ENCODE results near the gene MACROD2.

Gene MACROD2

GRCh38 chr20:14470231-14470899 lies 475.0 kb downstream of the MACROD2 start:
- no peak for DNase-seq (ENCODE audit: low spot score)

GRCh38 chr20:14470977-14471661 lies 475.8 kb downstream of the MACROD2 start:
- no peak for DNase-seq (ENCODE audit: low spot score)

GRCh38 chr20:14477125-14477524 lies 481.8 kb downstream of the MACROD2 start:
- DNase-seq (ENCODE audit: low spot score): no peak

- no peak for DNase-seq (ENCODE audit: low spot score)
These were observed 482.8 kb downstream of the MACROD2 start for GRCh38 chr20:14478126-14478525.

DNA sequence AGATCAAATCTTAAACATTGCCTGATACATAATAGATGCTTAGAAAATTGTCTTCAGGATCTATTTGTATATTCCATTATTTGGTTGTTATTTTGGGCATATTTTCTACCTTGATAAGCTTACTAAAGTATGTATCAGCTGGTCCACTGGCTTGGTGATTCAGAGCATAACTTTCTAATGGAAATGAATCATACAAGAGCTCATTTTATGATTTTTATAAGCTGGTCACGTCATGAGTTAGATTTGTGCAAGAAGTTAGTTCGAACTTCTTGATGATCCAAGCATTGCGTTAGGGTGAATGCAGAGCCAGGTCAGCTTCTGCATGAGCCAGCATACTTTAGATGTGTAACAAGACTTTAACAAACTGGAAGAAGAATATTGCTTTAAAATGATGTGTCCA lies 486.5 kb downstream of the MACROD2 start:
- no peak for DNase-seq (ENCODE audit: low spot score)

GRCh38 chr20:14488212-14488611 lies 492.9 kb downstream of the MACROD2 start:
- no peak for DNase-seq (ENCODE audit: low spot score)

GRCh38 chr20:14488756-14489479 lies 493.6 kb downstream of the MACROD2 start:
- DNase-seq (ENCODE audit: low spot score): no peak

- DNase-seq (ENCODE audit: low spot score): no peak
These were observed 494.2 kb downstream of the MACROD2 start for GRCh38 chr20:14489544-14489943.

- DNase-seq (ENCODE audit: low spot score): no peak
These were observed 496.1 kb downstream of the MACROD2 start for GRCh38 chr20:14491436-14491835.

GRCh38 chr20:14493408-14493807 lies 498.1 kb downstream of the MACROD2 start:
- no peak for DNase-seq (ENCODE audit: low spot score)

- no peak for DNase-seq (ENCODE audit: low spot score)
These were observed 499.0 kb downstream of the MACROD2 start for GRCh38 chr20:14494355-14494754.

GRCh38 chr20:14495066-14495465 lies 499.8 kb downstream of the MACROD2 start:
- DNase-seq (ENCODE audit: low spot score): no peak

DNA sequence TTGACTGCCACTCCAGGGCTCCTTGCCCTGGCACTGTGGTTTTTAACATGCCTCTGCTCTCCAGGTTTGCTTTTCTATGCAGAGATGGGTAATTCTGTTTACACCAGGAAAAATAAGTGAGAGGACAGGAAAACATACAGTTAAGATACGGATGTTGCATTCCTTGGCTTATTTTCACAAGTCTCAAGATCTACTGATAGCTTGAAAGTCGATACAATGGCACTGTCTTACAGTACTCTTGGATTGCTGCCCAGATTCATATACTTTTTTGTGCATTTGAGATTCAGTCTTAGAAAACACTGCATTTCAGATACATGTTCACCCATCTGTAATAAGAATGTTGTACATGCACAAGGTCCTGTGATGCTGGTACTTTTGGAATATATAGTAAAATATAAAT lies 501.7 kb downstream of the MACROD2 start:
- DNase-seq (ENCODE audit: low spot score): no peak

GRCh38 chr20:14498772-14499171 lies 503.5 kb downstream of the MACROD2 start:
- no peak for DNase-seq (ENCODE audit: low spot score)

DNA sequence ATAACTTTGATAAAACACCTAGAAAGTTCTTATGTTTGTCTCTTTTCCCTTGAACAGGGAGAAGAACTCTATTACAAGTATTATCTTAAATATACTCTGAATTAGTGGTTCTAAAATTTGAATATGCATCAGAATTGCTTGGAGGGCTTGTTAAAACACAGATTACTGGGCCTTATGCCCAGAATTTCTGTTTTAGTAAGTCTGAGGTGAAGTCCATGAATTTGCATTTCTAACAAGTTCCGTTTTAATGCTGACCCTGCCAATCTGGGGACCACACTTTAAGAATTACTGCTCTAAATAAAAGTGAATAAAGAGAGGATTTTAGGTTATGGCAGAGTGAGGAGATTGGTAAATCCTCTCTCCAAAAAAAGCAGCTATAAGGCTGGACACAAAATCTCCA lies 510.2 kb downstream of the MACROD2 start:
- no peak for DNase-seq (ENCODE audit: low spot score)

GRCh38 chr20:14507711-14508110 lies 512.4 kb downstream of the MACROD2 start:
- no peak for DNase-seq (ENCODE audit: low spot score)

DNA sequence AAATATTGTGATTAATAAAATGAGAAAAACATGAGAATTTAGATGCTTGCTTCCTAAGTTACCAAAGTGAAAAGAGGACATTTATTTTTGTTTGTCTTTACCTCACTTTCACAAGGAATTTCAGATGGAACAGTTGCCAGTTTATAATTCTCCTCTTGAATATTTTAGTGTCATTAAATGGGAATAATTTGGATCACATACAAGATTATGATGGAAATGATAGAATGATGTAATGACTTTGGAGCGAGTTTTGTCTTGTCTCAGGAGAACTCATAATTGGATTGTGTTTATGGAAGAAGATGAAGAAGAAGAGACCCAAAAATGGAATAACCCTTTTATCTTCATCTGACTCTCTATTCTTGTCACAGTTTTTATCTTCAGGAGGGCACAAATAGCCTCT lies 515.0 kb downstream of the MACROD2 start:
- no peak for DNase-seq (ENCODE audit: low spot score)

DNA sequence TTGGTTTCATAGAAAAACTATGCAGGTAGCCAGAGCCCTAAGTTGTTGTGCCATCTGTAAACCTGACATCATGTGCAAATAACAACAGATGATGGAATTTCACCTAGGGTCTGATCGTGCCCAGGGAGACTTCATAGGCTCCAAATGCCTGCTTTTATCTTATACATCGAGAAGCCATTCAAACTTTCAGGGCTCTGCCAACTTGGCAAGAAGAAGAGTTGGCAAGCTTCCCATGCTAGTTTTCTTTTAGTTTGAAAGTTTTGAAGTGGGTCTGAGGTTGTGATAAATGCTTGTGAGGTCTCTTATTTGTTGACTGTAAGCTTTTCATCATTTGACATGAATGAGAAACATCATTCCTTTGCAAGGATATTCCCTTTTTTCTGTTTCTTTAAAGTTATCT lies 517.5 kb downstream of the MACROD2 start:
- no peak for DNase-seq (ENCODE audit: low spot score)

DNA sequence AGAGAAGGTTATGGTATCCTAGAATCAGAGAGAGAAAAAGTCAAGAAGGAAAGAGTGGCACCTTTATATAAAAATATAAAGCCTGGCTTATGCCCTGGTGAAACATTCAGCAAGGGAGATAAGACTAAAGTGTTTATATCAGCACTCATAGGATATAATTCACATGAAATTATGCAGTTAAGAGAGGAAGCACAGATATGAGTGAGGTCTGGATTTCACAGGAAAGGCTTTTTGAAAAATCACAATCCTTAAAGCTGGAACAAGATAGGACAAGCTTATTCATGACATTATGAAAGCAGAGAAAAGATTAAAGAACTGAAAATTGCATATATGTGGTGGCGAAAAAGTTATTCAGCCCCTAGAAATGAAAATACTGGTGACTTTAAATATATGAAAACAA lies 523.3 kb downstream of the MACROD2 start:
- DNase-seq (ENCODE audit: low spot score): no peak

GRCh38 chr20:14521016-14521415 lies 525.7 kb downstream of the MACROD2 start:
- no peak for DNase-seq (ENCODE audit: low spot score)

GRCh38 chr20:14521436-14521835 lies 526.1 kb downstream of the MACROD2 start:
- DNase-seq (ENCODE audit: low spot score): no peak

DNA sequence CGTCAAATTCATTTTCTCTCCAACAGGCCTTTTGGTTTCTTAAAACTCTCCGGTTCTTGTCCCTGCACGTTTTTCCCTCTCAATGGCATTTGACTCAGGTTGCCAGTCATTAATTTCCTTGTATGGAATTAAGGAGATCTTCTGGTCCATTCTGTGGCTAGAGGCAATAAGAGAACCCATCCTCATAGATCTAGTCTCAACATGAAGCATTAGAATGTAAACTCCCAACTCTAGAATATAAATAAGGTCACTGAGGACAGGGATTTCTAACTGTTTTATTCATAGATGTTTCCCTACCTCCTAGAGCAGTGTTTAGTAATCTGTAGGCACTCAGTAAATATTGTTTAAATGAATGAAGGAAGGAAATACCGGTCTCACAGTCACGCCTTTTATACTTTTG lies 527.3 kb downstream of the MACROD2 start:
- no peak for DNase-seq (ENCODE audit: low spot score)

- no peak for DNase-seq (ENCODE audit: low spot score)
These were observed 527.8 kb downstream of the MACROD2 start for GRCh38 chr20:14523090-14523489.

Data from D341Med (cell line).